HEK293T (cell line): ENCODE data around the gene RABGGTB.

Source experiments
- CTBP1 ChIP-seq: fragments of 450-650 bp; IDR thresholded peaks from 2 replicates; pipeline ENCODE4 v1.6.1; 2016; ENCODE audit warnings: borderline replicate concordance
- FOXM1 ChIP-seq: fragments of 450-650 bp; IDR thresholded peaks from 2 replicates; pipeline ENCODE4 v1.6.1; 2017; ENCODE audit warnings: mild to moderate bottlenecking, borderline replicate concordance
- HDGF ChIP-seq: fragments of 450-650 bp; IDR thresholded peaks from 2 replicates; pipeline ENCODE4 v1.6.1; 2017; ENCODE audit warnings: antibody characterized with exemption, borderline replicate concordance
- NFRKB ChIP-seq: fragments of 450-650 bp; IDR thresholded peaks from 2 replicates; pipeline ENCODE4 v1.6.1; 2016; ENCODE audit warnings: mild to moderate bottlenecking, moderate library complexity
- SP1 ChIP-seq: fragments of 450-650 bp; IDR thresholded peaks from 2 replicates; pipeline ENCODE4 v1.6.1; 2017
- SUZ12 ChIP-seq: fragments of 450-650 bp; IDR thresholded peaks from 2 replicates; pipeline ENCODE4 v1.6.1; 2016; ENCODE audit warnings: mild to moderate bottlenecking
- ZNF384 ChIP-seq: fragments of 450-650 bp; IDR thresholded peaks from 2 replicates; pipeline ENCODE4 v1.6.1; 2016

DNA sequence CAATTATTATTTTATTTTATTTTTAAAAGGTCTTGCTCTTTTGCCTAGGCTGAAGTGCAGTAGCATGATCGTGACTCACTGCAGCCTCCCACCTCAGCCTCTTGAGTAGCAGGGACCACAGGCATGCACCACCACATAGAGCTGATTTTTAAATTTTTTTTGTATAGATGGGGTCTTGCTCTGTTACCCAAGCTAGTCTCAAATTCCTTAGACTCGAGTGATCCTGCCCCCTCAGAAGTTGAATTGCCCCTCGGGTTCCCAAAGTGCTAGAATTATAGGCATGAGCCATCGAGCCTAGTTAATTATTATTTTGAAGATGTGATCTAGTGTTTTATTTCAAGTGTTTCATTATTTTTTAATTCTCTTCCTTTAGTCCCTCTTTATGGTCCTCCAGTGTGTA is 22.9 kb downstream of the RABGGTB start:
- TF ChIP-seq HDGF: no peak
- no peak for TF ChIP-seq CTBP1
- TF ChIP-seq FOXM1: no peak
- TF ChIP-seq SUZ12: no peak
- no peak for TF ChIP-seq SP1
- no peak for TF ChIP-seq NFRKB
- no peak for TF ChIP-seq ZNF384
